ENCODE measurements around the gene SCN4B. TPM values are rescaled to one million over a fixed set of nuclear protein-coding genes. Genes with fewer than 3 reads are reported as not detected.

The SCN4B gene
- polyA plus RNA-seq, 1 donor (not counting 4 experiments of a cell fraction or from before 2014, with no cell fraction given): 7.7 TPM

GRCh38 chr11:118084656-118085055 is 68.0 kb downstream of the SCN4B start:
- Histone ChIP-seq H3K9me3 (ENCODE audit: control insufficient read depth, low read depth, low read length) (peaks cover 21% of the 10 kb centered on the region), H3K4me3 (ENCODE audit: control insufficient read depth in 2 of 3, extremely low read depth in 1 of 3, insufficient read depth in 2 of 3, low read depth in 1 of 3, low read length in 3 of 3) (no peak overlapping the region), H3K27ac (ENCODE audit: control insufficient read depth, insufficient read depth, low read length) (no peak overlapping the region), H3K36me3 (ENCODE audit: control insufficient read depth in 2 of 2, extremely low read depth in 1 of 2, insufficient read depth in 2 of 2, low read length in 2 of 2) (no peaks in the 10 kb centered on the region), H3K9me1 (ENCODE audit: control insufficient read depth, extremely low read depth, insufficient read depth, low read length) (no peaks in the 10 kb centered on the region), H3K27me3 (ENCODE audit: control insufficient read depth, extremely low read depth, insufficient read depth, low read length) (no peaks in the 10 kb centered on the region), H3K79me2 (ENCODE audit: control insufficient read depth, insufficient read depth, low read length) (no peaks in the 10 kb centered on the region), H3K9ac (ENCODE audit: control insufficient read depth, extremely low read depth, insufficient read depth, low read length) (no peak overlapping the region), H4K20me1 (ENCODE audit: control insufficient read depth, extremely low read depth, insufficient read depth, low read length) (no peaks in the 10 kb centered on the region), H3K4me2 (ENCODE audit: control insufficient read depth, extremely low read depth, insufficient read depth, low read depth, low read length) (no peak overlapping the region), H3K4me1 (ENCODE audit: control insufficient read depth, extremely low read depth, insufficient read depth, low read length) (no peaks in the 10 kb centered on the region), H2AFZ (ENCODE audit: control insufficient read depth, low read length) (no peak overlapping the region)
- TF ChIP-seq EZH2 (IDR thresholded peaks at IDR 0.05; ENCODE audit: low read length) (no peak), CTCF (optimal IDR thresholded peaks at IDR 0.05 in 1 of 3, IDR thresholded peaks at IDR 0.05 in 1 of 3, conservative IDR thresholded peaks at IDR 0.05 in 1 of 3; ENCODE audit: extremely low read depth in 1 of 3, insufficient read depth in 2 of 3, low read length in 3 of 3) (no peak)
- dilution Hi-C loops (cut with MboI; ENCODE audit: extremely low pct_ligation_motif_present, low sequenced_read_pairs): no loop called here
- FAIRE-seq (no peak), DNase-seq (ENCODE audit: low read depth, low spot score) (no peak)

DNA sequence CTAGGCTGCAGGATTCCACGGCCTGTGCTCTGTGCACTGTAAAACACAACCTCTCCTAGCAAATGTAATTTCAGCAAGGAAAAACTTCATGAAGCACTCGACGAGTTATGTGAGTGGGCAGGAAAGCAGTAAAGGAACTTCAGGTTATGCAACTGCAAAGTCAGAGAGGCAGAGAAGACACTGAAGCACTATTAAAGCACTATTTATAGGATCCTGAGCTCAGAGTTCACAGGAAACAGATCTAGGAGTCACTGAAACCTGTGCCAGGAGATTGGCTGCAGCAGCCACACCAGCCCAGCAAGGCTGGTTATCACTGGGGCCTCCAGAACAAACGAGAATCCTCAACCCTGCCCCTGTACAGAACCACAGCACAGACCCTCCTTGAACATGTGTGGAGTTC is 68.4 kb downstream of the SCN4B start:
- H3K4me3 ChIP-seq (ENCODE audit: control insufficient read depth in 2 of 3, extremely low read depth in 1 of 3, insufficient read depth in 2 of 3, low read depth in 1 of 3, low read length in 3 of 3): no peak overlapping the region
- H2AFZ ChIP-seq (ENCODE audit: control insufficient read depth, low read length): no peak overlapping the region
- no peak for TF ChIP-seq EZH2 (IDR thresholded peaks at IDR 0.05; ENCODE audit: low read length)
- TF ChIP-seq CTCF (optimal IDR thresholded peaks at IDR 0.05 in 1 of 3, IDR thresholded peaks at IDR 0.05 in 1 of 3, conservative IDR thresholded peaks at IDR 0.05 in 1 of 3; ENCODE audit: extremely low read depth in 1 of 3, insufficient read depth in 2 of 3, low read length in 3 of 3): no peak
- H3K27ac ChIP-seq (ENCODE audit: control insufficient read depth, insufficient read depth, low read length): no peak overlapping the region
- FAIRE-seq (no peak), DNase-seq (ENCODE audit: low read depth, low spot score) (no peak)
- no peaks in the 10 kb centered on the region for H4K20me1 ChIP-seq (ENCODE audit: control insufficient read depth, extremely low read depth, insufficient read depth, low read length)
- dilution Hi-C loops (cut with MboI; ENCODE audit: extremely low pct_ligation_motif_present, low sequenced_read_pairs): no loop called here
- no peaks in the 10 kb centered on the region for H3K4me1 ChIP-seq (ENCODE audit: control insufficient read depth, extremely low read depth, insufficient read depth, low read length)
- no peaks in the 10 kb centered on the region for H3K36me3 ChIP-seq (ENCODE audit: control insufficient read depth in 2 of 2, extremely low read depth in 1 of 2, insufficient read depth in 2 of 2, low read length in 2 of 2)
- peaks cover 21% of the 10 kb centered on the region for H3K9me3 ChIP-seq (ENCODE audit: control insufficient read depth, low read depth, low read length)
- no peak overlapping the region for H3K4me2 ChIP-seq (ENCODE audit: control insufficient read depth, extremely low read depth, insufficient read depth, low read depth, low read length)
- no peaks in the 10 kb centered on the region for H3K27me3 ChIP-seq (ENCODE audit: control insufficient read depth, extremely low read depth, insufficient read depth, low read length)
- H3K9ac ChIP-seq (ENCODE audit: control insufficient read depth, extremely low read depth, insufficient read depth, low read length): no peak overlapping the region
- H3K9me1 ChIP-seq (ENCODE audit: control insufficient read depth, extremely low read depth, insufficient read depth, low read length): no peaks in the 10 kb centered on the region
- no peaks in the 10 kb centered on the region for H3K79me2 ChIP-seq (ENCODE audit: control insufficient read depth, insufficient read depth, low read length)

Other genes with a start within 250 kb of the SCN4B start
- 0.95 to 5.2 TPM (median 1.8 TPM) in 3 replicates for gene TMPRSS13, start 223.4 kb downstream of the SCN4B start, polyA plus RNA-seq
- gene IL10RA, start 166.4 kb downstream of the SCN4B start, polyA plus RNA-seq: 0.04 to 0.23 TPM (median 0.14 TPM) in 3 replicates
- gene TMPRSS4, start 75.7 kb downstream of the SCN4B start, polyA plus RNA-seq: 0.69 to 1.7 TPM (median 1.2 TPM) in 3 replicates
- gene SMIM35, start 65.9 kb downstream of the SCN4B start, polyA plus RNA-seq: not detected in 3 replicates
- gene SCN2B, start 23.8 kb upstream of the SCN4B start, polyA plus RNA-seq: 0.48 to 0.59 TPM (median 0.56 TPM) in 3 replicates
- gene JAML, start 72.2 kb upstream of the SCN4B start, polyA plus RNA-seq: 0.01 TPM in 1 of 3 replicates, not detected in the others
- gene MPZL3, start 99.5 kb upstream of the SCN4B start, polyA plus RNA-seq: 6.3 to 7.9 TPM (median 6.5 TPM) in 3 replicates
- gene MPZL2, start 111.5 kb upstream of the SCN4B start, polyA plus RNA-seq: 98.4 to 237 TPM (median 225 TPM) in 3 replicates
- gene CD3E, start 151.9 kb upstream of the SCN4B start, polyA plus RNA-seq: 0.06 TPM in 1 of 3 replicates, not detected in the others
- gene CD3D, start 189.9 kb upstream of the SCN4B start, polyA plus RNA-seq: not detected in 3 replicates
- gene CD3G, start 191.5 kb upstream of the SCN4B start, polyA plus RNA-seq: not detected in 3 replicates
- gene UBE4A, start 206.8 kb upstream of the SCN4B start, polyA plus RNA-seq: 11.9 to 19.5 TPM (median 14.8 TPM) in 3 replicates
- gene ATP5MG, start 248.8 kb upstream of the SCN4B start, polyA plus RNA-seq: 259 to 463 TPM (median 338 TPM) in 3 replicates